ENCODE results near the gene CBL. TPM values are rescaled to one million over a fixed set of nuclear protein-coding genes. Genes with fewer than 3 reads are reported as not detected.

CBL gene
- total RNA-seq, 2 experiments from 2014 or later: 43.6 to 43.7 TPM

DNA sequence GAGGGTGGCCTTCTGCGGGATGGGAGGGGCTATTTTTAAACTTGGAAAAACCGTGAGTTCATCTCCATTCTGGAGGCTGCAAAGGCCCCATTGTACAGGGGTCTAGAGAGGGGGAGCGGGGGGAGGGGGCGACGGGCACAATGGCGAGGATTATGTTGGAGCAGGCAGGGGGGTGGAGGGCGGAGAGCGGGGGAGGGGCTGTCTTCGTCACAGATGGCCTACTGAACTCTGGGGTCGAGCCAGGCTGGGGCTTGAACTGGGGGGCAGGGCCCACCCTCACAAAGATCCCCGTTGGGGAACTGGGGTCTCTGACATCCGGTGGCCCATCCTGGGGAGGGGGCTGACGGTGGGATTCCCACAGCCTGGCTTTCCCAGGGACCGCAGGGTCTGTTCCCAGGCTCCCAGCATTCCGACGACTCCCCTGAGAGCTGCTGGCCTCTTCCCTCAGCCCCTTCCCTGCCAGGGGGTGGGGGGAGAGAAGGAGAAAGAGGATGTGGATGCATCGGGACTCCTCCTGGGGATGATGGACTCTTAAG lies 114.2 kb downstream of the CBL start:
- H3K4me3 Mint-ChIP-seq: no peak overlapping the region
- ATAC-seq (no peak), DNase-seq (no peak)
- ChIA-PET POLR2A (interaction anchor here (0.6 to 4.5 kb wide), 15 partner anchors 12 to 252 kb away, joined by 3 to 20 read pairs (median 4); partner anchors contain the start of genes RNF26 and VPS11), CTCF (interaction anchor here (0.7 to 4.6 kb wide), 16 partner anchors 9 to 911 kb away, joined by 3 to 96 read pairs (median 5); partner anchors contain the start of genes C1QTNF5, CBL, HINFP and NLRX1)
- no peaks in the 10 kb centered on the region for H3K36me3 Mint-ChIP-seq (ENCODE audit: low read depth)
- peaks cover 43% of the 10 kb centered on the region for H3K4me1 Mint-ChIP-seq (ENCODE audit: low read depth)
- no peaks in the 10 kb centered on the region for H3K9me3 Mint-ChIP-seq (ENCODE audit: insufficient read depth)
- no peak overlapping the region for H3K27ac Mint-ChIP-seq
- H3K27me3 Mint-ChIP-seq (ENCODE audit: low read depth): peaks cover 19% of the 10 kb centered on the region

DNA sequence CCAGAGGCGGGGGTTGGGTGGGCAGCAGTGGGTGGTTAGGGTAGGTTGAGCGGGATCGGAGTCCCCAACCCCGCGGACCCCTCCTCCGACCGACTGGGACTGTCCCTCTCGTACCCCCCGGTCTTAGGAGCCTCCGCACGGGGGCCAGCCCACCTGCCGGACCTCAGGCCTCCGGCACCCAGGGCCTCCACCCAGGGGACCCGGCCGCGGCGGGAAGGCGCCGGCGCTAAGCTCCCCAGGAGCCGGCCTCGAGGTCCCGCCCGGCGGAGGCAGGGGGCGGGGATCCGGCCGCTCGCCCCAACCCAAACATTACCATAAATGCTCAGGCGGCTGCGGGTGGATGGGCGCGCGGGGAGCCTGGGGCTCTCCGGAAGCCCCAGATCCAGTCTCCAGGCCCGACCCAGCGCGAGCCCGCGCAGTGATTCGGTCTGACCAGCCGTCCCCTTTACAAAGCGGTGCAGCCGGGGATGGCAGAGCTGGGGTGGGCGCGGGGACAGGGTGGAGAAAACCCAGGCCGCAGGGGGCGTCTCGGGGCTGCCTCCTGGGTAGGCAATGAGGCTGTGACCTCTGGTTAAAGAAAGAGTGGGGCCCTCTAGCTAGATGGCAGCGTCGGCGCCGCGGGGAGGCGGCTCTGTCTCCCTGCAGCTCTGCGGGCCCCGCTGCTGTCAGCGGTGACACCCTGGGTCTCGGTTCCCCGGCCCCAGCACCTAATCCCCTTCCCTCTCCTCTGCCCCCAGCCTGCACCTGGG lies 114.8 kb downstream of the CBL start:
- peaks cover 15% of the 10 kb centered on the region for H3K27me3 Mint-ChIP-seq (ENCODE audit: low read depth)
- peak overlapping the region; percentile 74 for H3K4me3 Mint-ChIP-seq
- no peaks in the 10 kb centered on the region for H3K9me3 Mint-ChIP-seq (ENCODE audit: insufficient read depth)
- ATAC-seq (peak; percentile 80), DNase-seq (peak; percentile 79)
- ChIA-PET POLR2A (interaction anchor here (0.6 to 4.5 kb wide), 16 partner anchors 8 to 253 kb away, joined by 3 to 20 read pairs (median 4); partner anchors contain the start of genes RNF26 and VPS11), CTCF (interaction anchor here (0.6 to 4.6 kb wide), 31 partner anchors 8 to 911 kb away, joined by 3 to 96 read pairs (median 5); partner anchors contain the start of genes C1QTNF5, CBL, HINFP and NLRX1)
- H3K4me1 Mint-ChIP-seq (ENCODE audit: low read depth): peaks cover 36% of the 10 kb centered on the region
- no peaks in the 10 kb centered on the region for H3K36me3 Mint-ChIP-seq (ENCODE audit: low read depth)
- peak overlapping the region; percentile 90 for H3K27ac Mint-ChIP-seq

DNA sequence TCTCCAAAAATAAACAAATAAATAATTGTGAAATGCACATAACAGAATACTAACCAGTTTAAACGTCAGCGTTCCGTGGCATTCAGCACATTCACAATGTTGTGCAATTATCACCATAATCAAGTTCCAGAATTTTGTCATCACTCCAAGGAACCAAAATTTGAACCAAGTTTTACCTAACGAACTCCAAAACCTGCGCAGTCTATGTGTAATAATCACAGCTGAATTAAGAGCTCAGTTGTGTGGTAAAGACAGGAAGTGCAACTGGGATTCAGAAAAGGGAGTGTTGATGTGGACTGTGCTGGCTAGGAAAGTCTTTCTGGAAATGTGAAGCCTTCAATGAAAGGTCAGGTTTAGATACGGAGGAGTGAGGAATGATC lies 116.2 kb downstream of the CBL start:
- Mint-ChIP-seq H3K4me1 (ENCODE audit: low read depth) (peaks cover 32% of the 10 kb centered on the region), H3K27me3 (ENCODE audit: low read depth) (peaks cover 13% of the 10 kb centered on the region), H3K4me3 (no peak overlapping the region), H3K9me3 (ENCODE audit: insufficient read depth) (no peaks in the 10 kb centered on the region), H3K36me3 (ENCODE audit: low read depth) (no peaks in the 10 kb centered on the region), H3K27ac (no peak overlapping the region)
- POLR2A ChIA-PET: interaction anchor here (0.6 to 4.5 kb wide), 5 partner anchors 12 to 227 kb away, joined by 4 to 20 read pairs (median 10); partner anchors contain the start of genes CBL and RNF26
- ATAC-seq (no peak), DNase-seq (no peak)
- CTCF ChIA-PET: interaction anchor here (0.8 to 4.6 kb wide), 32 partner anchors 8 to 257 kb away, joined by 3 to 96 read pairs (median 6); partner anchors contain the start of genes C1QTNF5, C2CD2L, CBL and NLRX1

DNA sequence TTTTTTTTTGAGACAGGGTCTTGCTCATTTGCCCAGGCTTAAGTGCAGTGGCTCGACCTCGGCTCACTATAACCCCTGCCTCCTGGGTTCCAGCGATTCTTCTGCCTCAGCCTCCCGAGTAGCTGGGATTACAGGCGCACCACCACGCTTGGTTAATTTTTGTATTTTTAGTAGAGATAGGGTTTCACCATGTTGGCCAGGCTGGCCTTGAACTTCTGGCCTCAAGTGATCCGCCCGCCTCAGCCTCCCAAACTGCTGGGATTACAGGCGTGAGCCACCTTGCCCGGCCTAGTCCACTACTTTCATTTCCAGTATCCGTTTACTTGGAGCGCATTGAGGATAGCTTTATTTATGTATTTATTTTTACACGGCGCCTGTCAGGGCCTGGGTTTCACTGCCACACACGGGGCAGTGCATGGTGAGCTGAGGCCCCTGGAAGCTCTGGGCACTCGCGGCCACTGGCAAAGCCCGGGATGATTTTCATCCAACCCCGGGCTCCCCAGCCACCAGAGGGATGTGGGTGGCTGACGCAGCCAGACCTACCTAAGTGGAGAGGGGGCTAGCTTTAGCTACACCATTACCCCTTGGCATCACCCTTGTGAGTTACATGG lies 116.9 kb downstream of the CBL start:
- H3K27ac Mint-ChIP-seq: no peak overlapping the region
- DNase-seq (no peak), ATAC-seq (no peak)
- no peaks in the 10 kb centered on the region for H3K9me3 Mint-ChIP-seq (ENCODE audit: insufficient read depth)
- CTCF ChIA-PET: interaction anchor here (0.7 to 4.6 kb wide), 35 partner anchors 8 to 265 kb away, joined by 3 to 96 read pairs (median 5); partner anchors contain the start of genes C1QTNF5, C2CD2L, CBL and NLRX1
- H3K4me3 Mint-ChIP-seq: no peak overlapping the region
- POLR2A ChIA-PET: interaction anchor here (1.0 to 4.5 kb wide), 4 partner anchors 11 to 228 kb away, joined by 4 to 20 read pairs (median 10); partner anchors contain the start of genes CBL and RNF26
- peaks cover 9% of the 10 kb centered on the region for H3K27me3 Mint-ChIP-seq (ENCODE audit: low read depth)
- peaks cover 29% of the 10 kb centered on the region for H3K4me1 Mint-ChIP-seq (ENCODE audit: low read depth)
- no peaks in the 10 kb centered on the region for H3K36me3 Mint-ChIP-seq (ENCODE audit: low read depth)

DNA sequence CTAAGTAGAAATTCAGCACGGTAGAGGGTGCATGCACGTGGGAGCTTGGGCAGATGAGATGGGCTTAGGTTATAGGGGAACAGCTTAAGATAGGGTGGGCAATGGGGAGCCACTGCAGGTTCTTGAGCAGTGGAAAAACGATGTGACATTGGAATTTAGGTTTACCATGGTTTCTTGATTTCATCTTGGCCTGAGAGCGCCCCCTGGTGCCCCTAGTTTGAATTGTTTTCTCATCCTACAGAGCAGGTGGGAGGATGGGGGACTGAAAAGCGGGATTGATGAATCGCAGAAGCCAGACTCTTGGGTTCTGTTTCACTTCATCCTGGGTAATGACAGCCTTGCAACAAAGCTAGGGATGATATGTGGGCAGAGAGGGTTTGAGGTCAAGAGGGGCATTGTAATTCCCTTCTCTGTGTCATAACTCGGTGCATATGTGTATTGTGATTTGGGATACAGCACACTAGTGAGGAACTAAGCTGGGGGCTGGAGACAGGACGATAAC lies 117.4 kb downstream of the CBL start:
- POLR2A ChIA-PET: interaction anchor here (0.8 to 4.5 kb wide), 5 partner anchors 11 to 229 kb away, joined by 4 to 20 read pairs (median 10); partner anchors contain the start of genes CBL and RNF26
- H3K9me3 Mint-ChIP-seq (ENCODE audit: insufficient read depth): no peaks in the 10 kb centered on the region
- H3K36me3 Mint-ChIP-seq (ENCODE audit: low read depth): no peaks in the 10 kb centered on the region
- H3K27me3 Mint-ChIP-seq (ENCODE audit: low read depth): peaks cover 6% of the 10 kb centered on the region
- H3K4me3 Mint-ChIP-seq: no peak overlapping the region
- CTCF ChIA-PET: interaction anchor here (0.7 to 4.6 kb wide), 43 partner anchors 9 to 266 kb away, joined by 3 to 96 read pairs (median 4); partner anchors contain the start of genes C1QTNF5, C2CD2L, CBL and HINFP
- peaks cover 28% of the 10 kb centered on the region for H3K4me1 Mint-ChIP-seq (ENCODE audit: low read depth)
- no peak overlapping the region for H3K27ac Mint-ChIP-seq
- peak; percentile 87 for DNase-seq
- ATAC-seq: no peak

DNA sequence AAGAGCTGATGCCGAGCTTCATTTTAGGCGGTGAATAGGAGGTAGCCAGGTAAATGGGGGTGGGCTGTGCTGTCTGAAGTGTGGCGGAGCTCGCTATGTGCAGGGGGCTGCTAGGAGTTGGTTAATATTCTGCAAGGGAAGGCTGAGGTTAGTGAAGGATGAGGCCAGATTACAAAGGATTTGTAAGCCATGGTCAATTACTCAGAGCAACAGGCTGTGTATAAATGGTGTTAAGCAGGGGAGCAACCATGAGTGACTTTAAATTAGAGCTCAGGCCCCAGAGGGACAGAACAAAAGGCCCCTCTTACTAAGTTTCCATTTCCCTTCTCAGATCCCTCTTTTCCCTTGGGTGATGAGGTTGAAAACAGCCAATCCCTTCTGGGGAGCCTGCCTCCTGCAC lies 118.0 kb downstream of the CBL start:
- POLR2A ChIA-PET: interaction anchor here (0.8 to 4.5 kb wide), 4 partner anchors 10 to 229 kb away, joined by 4 to 20 read pairs (median 10); partner anchors contain the start of genes CBL and RNF26
- no peak overlapping the region for H3K4me3 Mint-ChIP-seq

DNA sequence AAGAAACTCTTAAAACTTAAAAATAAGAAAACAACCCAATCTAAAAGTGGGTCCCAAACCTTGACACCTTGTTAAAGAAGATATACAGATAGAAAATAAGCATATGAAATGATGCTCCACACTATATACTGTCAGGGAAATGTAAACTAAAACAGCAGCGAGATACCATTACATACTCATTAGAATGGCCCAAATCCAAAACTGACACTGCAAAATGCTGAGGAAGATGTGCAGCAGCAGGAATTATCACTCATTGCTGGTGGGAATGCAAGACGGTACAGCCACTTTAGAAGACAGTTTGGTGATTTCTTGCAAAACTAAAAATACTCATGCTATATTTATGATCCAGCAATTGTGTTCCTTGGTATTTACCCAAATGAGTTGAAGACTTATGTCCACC lies 123.2 kb downstream of the CBL start:
- no peaks in the 10 kb centered on the region for H3K36me3 Mint-ChIP-seq (ENCODE audit: low read depth)
- ChIA-PET CTCF (interaction anchor here (1.1 to 1.5 kb wide), 2 partner anchors 9 to 27 kb away, joined by 3 to 4 read pairs; no protein-coding TSS in a partner anchor), POLR2A (interaction anchor here (0.8 kb wide), 1 partner anchor 8 kb away, joined by 5 read pairs; no protein-coding TSS in a partner anchor)
- no peak overlapping the region for H3K27ac Mint-ChIP-seq
- H3K27me3 Mint-ChIP-seq (ENCODE audit: low read depth): peaks cover 17% of the 10 kb centered on the region
- ATAC-seq (no peak), DNase-seq (no peak)
- peaks cover 17% of the 10 kb centered on the region for H3K4me1 Mint-ChIP-seq (ENCODE audit: low read depth)
- no peaks in the 10 kb centered on the region for H3K9me3 Mint-ChIP-seq (ENCODE audit: insufficient read depth)
- H3K4me3 Mint-ChIP-seq: no peak overlapping the region

More for the DNA sequence above, 118.0 kb downstream of the CBL start:
- Mint-ChIP-seq H3K27me3 (ENCODE audit: low read depth) (peaks cover 2% of the 10 kb centered on the region), H3K36me3 (ENCODE audit: low read depth) (no peaks in the 10 kb centered on the region), H3K9me3 (ENCODE audit: insufficient read depth) (no peaks in the 10 kb centered on the region), H3K27ac (no peak overlapping the region), H3K4me1 (ENCODE audit: low read depth) (peaks cover 24% of the 10 kb centered on the region)
- CTCF ChIA-PET: interaction anchor here (0.7 to 4.6 kb wide), 27 partner anchors 9 to 266 kb away, joined by 3 to 96 read pairs (median 5); partner anchors contain the start of genes C1QTNF5, C2CD2L, CBL and HINFP
- DNase-seq (no peak), ATAC-seq (no peak)

DNA sequence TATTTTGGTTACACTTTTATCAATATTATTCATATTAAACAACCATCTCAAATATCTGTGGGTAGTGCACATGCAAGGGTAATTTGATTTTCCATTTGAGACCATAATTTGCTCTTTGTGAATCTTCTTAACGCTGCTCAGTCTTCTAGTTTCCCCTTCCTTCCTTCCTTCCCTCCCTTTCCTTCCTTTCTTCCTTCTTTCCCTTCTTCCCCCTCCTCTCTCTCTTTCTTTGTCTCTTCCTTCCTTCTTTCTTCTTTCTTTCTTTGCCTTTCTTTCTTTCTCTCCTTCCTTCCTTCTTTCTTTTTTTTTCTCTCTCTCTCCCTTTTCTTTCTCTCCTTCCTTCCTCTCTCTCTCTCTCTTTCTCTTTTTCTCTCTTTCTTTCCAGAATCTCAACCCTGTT lies 124.1 kb downstream of the CBL start:
- POLR2A ChIA-PET: no interaction called here
- ATAC-seq (no peak), DNase-seq (no peak)
- Mint-ChIP-seq H3K9me3 (ENCODE audit: insufficient read depth) (no peaks in the 10 kb centered on the region), H3K4me1 (ENCODE audit: low read depth) (peaks cover 22% of the 10 kb centered on the region), H3K36me3 (ENCODE audit: low read depth) (no peaks in the 10 kb centered on the region), H3K27me3 (ENCODE audit: low read depth) (peaks cover 17% of the 10 kb centered on the region), H3K27ac (no peak overlapping the region), H3K4me3 (no peak overlapping the region)
- CTCF ChIA-PET: interaction anchor here (1.5 to 5.6 kb wide), 2 partner anchors 8 to 26 kb away, joined by 3 to 57 read pairs; no protein-coding TSS in a partner anchor

DNA sequence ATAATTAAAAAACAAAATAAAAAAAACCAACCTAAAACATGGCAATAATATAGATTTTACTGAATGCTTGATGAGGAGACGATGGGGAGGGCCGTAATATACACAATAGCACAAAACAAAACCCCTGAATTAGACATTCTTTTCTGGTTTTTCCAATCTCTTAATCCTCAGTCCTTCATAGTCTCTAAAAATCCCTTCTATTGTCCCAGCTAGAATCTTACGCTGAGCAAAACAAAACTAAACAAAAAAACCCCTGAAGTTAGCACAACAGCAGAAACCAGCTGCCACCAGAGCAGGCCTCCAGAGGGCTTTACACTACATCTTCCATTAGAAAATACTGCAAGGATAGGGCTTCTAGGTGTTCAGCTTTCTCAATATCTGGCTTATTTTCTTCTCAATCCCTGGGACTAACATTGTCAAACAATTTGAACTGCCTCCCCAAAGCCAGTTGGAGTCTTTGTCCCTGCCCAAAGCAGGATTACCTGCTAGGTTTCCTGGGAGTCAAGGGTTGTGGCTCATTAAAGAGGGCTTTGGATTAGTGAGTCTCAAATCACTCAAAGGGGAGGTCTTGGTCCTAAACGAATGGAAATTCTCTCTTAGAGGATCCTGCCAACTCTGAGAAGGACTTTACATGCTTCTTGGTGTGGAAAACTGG lies 126.1 kb downstream of the CBL start:
- Mint-ChIP-seq H3K27me3 (ENCODE audit: low read depth) (peaks cover 17% of the 10 kb centered on the region), H3K4me1 (ENCODE audit: low read depth) (peaks cover 42% of the 10 kb centered on the region), H3K27ac (peak overlapping the region; percentile 22), H3K4me3 (no peak overlapping the region), H3K36me3 (ENCODE audit: low read depth) (peaks cover 16% of the 10 kb centered on the region), H3K9me3 (ENCODE audit: insufficient read depth) (no peaks in the 10 kb centered on the region)
- ChIA-PET CTCF (interaction anchor here (1.4 to 5.6 kb wide), 3 partner anchors 10 to 163 kb away, joined by 3 to 57 read pairs (median 3); no protein-coding TSS in a partner anchor), POLR2A (no interaction called here)
- DNase-seq: no peak
- no peak for ATAC-seq

DNA sequence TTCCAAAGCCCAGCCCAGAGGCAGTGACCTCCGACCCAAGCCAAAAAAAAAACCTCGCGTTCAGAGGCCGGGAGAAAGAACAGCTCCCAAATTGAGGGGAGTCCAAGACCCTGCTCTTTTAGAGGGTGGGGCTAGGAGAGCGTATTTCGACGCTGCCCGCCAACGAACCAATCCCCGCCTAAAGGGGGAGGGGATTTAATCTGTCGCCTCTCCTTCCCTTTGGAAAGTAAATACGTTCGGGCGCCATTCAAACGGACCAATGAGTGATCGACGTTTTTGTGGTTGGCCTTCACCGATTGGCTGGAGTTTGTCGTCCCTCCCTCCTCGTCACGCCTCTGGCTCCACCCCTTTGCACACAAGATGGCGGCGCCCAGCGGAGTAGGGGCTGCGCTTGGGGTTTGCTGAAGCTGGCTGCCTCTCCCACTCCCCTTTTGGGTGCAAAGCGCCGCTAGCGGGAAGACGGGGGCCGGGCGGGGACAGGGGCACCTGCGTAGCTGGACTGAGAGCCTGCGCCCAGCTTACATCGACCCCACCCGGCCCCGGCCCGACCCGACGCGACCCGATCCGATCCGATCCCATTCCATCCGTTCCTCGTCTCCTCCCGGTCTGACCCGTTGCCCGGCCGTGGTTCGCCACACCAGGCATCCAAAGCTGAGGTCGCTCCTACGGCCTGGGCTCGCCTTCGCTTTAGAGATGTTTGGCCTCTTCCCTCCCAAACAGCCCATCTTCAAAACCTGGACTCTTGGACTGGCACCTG lies 128.2 kb downstream of the CBL start, which contains the start of gene RNF26:
Gene RNF26 (plus strand): TSS at position 354 of the 757 bp plus-strand sequence. CDS start 596 bp downstream, outside the sequence.
- peak; percentile 96 for ATAC-seq
- Mint-ChIP-seq H3K27ac (peak within 1 kb of the TSS; percentile 96), H3K4me3 (peak within 1 kb of the TSS; percentile 92), H3K27me3 (ENCODE audit: low read depth) (peaks cover 20% of the 10 kb centered on the region), H3K9me3 (ENCODE audit: insufficient read depth) (no peaks in the 10 kb centered on the region), H3K36me3 (ENCODE audit: low read depth) (peaks cover 22% of the 10 kb centered on the region), H3K4me1 (ENCODE audit: low read depth) (peaks cover 60% of the 10 kb centered on the region)
- ChIA-PET POLR2A (interaction anchor here (0.7 to 2.5 kb wide), 5 partner anchors 10 to 267 kb away, joined by 3 to 13 read pairs (median 4); partner anchors contain the start of gene VPS11), CTCF (interaction anchor here (1.1 to 5.6 kb wide), 4 partner anchors 12 to 165 kb away, joined by 3 to 57 read pairs (median 20); no protein-coding TSS in a partner anchor)
- peak; percentile 98 for DNase-seq

All from activated CD8-positive, alpha-beta T cell treated with anti-CD3 and anti-CD28 coated beads, Interleukin-2, amount 10 ng/mL, durations not matched to agents 7 days and 5 days (primary cell).